EH (cell line): ENCODE data around the gene SLX9.

Source experiments
- DNase-seq: peaks from one replicate; pipeline ENCODE4 v3.0.0-alpha.2; 2015; ENCODE audit warnings: low read depth

Gene SLX9

DNA sequence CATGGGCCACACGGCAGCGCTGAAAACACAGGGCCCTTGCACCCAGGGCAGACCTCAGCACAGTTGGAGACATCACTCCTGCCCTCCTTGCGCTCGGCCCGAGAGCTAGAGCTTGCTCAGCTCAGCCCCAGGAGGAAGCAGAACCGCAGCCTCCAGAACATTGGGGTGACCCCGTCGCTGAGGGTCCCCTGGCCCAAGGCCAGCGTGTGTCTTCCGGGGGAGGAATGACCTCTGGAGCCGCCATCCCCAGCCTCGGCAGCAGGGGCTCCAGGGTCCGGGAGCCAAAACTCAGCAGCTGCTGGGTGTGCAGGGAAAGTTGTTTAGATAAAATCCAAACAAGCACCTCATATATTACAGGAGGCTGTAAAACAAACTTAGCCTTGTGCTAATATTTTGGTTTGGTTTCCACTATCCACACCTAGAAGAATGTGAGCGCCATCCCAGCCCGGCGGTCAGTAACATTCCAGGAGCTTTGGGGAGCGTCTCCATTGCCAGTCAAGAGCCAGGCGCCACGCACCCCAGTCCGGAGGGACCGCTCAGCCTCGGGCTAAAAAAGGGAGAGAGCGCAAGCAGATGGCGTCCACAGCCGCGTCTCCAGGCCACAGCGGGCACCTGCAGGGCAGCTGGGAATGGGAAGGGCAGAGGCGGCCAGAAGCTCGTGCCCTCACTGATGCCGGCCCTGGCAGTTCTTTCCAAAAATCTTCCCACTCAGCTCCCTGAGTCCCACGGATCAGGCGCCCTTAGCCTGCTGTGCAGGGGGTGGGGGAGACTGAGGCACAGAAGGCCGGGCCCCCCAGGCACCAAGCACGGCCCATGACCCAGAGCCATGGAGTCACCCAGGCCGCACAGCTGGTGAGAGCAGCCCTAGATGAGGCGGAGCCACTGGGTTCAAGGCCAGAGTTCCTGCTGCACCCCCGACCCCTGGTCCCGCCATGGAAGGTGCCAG, 52.0 kb downstream of the SLX9 start:
- DNase-seq, result peak; percentile 58

DNA sequence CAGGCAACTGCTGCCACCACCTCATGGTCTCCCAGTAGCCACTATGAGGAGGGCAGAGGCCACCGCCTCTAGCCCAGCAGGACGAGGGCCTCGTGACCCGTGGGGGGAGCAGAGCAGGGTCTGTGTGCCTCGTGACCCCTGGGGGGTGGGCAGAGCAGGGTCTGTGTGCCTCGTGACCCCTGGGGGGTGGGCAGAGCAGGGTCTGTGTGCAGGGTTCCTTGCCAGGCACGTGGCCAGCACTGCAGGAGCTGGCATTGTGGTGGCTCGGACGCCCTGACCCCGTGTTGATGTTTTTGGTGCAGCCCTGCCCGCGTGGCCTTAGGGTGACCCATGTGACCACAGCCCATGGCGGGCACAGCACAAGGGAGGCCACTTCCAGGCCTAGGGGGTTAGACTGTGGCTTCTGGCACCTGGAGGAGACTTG, 52.8 kb downstream of the SLX9 start:
- DNase-seq, result no peak

DNA sequence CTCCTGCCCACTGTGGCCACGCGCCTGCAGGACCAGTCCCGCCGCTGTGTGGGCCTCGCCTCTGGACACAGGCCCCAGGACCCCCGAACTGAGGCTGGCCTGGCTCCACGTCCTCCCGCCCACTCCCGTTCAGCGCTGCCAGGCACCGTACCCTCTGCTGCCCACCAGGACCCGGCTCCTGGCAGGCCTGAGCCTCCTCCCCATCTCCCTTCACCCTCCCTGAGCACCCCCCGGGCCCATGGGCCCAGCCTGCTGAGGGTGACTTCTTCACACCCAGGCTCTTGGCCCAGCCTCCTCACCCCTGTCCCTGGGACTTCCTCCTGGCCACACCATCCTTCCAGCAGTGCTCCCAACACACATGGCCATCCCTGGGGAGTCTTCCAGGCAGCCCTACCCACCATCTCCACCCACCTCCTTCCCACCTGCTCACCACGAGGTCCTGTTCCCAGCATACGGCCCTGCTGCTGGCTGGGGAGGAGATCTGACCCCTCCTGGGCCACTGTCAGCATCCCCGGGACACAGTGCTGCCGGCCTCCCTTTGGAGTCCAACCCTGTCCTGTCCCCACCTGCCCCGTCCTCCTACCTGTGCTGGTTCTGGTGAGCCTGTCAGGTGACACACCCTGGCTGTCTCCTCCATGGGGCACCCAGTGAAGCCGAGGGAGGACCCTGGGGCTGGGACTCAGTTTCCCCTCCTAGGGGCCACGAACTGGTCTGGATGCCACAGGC, 53.7 kb downstream of the SLX9 start:
- DNase-seq, result no peak

DNA sequence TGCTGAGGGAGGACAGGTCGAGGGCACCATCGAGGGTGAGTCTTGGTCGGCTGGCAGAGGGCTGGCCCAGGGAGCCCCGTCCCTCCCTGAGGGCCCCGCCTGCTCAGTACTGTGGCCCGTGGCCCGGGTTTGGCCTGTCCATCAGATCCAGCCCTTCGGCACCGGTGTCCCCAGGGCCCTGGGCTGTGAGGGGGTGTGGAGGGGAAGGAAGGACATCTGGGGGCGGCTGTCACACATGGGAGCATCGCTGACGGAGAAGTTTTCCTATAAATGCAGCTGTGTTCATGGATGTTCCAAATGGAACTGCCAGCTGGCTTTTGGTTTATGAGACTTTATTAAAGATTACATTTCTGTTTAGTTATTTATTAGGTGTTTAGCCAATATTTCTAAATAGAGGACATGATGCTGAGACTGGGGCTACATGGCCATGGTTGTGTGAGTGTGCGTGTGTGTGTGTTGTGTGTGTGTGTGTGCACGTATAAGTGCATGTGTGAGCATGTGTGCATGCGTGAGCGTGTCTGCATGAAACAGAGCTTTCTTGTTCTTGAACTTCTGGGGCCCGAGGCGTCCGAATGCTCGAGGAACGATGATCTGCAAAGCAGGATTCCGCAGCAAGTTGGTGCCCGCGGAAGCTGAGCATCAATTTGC, 54.3 kb downstream of the SLX9 start:
- no peak for DNase-seq

GRCh38 chr21:44994695-44995342, 55.0 kb downstream of the SLX9 start:
- DNase-seq, result no peak

DNA sequence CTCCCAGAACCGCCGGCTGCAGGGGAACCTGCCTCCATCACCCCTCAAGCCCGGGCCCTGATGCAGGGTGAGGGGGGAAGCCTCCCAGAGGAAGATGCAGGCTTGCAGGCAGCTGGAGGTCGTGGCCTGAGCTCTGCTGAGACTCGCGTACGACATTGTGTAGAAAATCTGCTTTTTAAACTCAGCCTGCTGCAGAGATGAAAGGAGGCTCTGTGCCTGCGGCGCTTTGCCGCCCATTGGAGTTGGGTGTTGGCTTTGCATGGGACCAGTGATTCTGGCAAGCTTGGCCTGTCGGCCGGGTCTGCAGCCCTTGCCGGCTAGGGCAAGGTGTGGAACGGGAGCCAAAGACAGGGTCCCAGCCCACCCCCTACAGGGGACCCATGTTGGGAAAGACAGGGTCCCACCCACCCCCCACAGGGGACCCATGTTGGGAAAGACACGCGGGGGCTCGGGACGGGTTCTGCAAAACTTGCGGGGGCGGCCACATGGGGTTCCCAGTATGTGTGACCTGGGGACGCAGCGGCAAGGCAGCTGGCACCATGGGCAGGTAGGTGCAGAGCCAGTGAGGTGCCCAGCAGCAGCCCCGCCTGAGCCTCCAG, 55.6 kb downstream of the SLX9 start:
- DNase-seq, result no peak

DNA sequence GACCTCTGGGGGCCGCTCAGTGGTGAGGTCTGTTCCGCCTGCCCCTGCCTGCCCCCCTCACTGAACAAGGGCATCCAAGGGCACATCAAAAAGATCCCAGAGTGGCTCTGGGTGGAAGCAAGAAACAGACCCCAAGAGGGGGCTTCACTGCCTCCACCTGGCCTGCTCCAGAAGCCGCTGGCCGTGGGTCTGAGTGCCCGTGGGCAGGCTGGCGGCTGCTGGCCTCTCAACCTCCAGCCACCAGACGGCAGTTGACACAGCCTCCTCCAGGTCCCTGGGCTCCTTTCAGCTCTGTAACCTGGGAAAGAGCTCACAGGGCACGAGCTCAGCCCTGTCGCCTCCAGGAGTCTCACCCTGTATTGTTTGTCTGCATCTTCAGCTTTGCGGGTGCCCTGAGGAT, 56.3 kb downstream of the SLX9 start:
- no peak for DNase-seq

GRCh38 chr21:44996501-44996921, 56.7 kb downstream of the SLX9 start:
- no peak for DNase-seq

DNA sequence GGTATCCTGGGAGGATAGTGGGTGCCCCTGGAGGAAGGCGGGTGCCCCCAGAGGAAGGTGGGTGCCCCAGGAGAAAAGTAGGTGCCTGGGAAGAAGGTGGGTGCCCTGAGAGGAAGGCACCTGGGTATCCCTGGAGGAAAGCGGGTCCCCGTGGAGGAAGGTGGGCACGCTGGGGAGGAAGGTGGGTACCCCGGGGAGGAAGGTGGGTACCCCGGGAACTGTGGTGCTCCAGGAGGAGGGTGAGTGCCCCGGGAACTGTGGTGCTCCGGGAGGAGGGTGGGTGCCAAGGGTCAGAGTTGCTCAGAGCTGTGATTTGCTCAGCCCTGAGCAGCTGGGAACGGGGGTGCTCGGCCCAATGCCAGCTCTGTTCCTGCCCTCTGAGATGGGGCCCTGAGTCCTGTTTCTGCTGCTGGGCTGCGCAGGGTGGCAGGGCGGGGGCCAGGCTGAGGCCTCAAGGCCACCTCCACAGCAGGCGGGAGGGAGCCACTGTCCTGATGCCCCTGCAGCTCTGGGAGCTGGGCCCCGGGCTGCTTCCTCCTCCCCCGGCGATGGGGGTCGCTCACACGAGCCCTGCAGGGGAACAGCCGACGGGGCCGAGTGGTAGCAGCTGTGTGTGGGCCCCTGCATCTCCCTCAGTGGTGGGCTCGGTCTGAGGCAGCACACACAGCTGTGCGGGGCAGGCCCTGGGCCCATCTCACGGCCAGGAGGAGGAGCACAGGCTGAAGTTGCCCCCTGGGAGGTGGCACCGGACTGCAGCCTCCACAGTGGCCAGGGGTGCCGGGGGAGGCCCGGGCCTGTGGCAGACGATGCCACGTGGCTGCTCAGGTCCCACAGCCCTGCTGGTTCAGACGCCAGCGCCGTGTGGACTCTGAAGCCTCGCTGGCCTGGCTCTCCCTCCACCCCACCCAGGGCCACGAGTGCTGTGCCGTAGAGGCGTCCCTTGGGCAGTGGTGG, 57.4 kb downstream of the SLX9 start:
- DNase-seq, result no peak

DNA sequence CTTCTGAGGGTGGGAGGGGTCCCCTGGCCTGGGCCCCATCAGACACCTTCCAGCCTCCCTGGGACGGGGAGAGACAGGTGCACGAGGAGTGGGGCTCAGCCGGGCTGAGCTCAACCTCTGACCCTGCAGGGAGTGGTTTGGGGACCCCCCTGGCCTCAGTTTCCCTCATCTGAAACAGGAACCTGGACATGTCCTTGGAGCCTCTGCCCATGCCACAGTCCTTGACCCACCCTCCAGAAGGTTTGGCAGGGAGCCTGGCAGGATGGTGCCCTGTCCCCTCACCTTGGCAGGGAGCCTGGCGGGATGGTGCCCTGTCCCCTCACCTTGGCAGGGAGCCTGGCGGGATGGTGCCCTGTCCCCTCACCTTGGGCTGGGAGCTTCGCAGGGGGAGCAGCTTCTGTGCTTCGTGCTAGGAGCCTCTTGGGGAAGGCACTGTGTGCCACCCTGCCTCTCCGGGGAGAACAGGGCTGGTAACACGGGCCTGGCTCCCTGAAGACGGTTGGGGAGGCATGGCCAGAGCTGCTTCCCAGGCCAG, 58.3 kb downstream of the SLX9 start:
- no peak for DNase-seq

DNA sequence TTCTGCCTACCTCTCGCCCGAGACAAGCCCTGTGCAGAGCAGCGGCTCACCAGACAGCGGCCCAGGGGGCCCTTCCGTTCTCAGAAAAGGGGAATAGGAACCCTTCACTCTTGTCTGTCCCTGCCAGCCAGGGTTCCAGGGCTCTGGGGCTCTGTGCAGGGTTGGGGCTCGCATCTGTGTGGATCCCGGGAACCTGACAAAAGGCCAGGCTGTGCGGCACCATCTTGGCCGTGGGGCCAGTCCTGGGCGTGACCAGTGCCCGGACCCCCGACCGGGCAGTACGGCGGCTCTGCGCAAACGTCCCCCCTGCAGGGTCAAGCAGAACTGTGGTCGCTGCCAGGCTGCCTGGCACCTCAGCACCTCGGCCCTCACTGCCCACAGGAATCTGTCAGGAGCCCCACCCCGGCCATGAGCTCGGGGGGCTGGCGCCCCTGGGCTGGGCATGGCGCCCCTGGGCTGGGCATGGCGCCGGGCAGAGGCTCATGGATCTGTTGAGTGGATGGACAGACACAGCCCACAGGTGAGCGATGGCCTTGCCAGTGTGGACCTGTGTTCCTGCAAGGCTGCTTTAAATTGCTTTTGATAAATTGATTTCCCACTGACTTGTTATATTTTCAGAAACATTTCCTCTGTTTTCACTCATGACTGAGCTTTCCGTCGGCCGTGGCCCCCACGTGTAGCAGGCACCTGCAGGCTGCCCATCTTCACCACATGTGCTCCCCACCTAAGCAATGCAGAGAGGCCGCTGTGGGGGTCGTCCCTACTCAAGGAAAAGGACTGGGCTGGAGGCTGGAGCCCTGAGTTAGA, 59.0 kb downstream of the SLX9 start:
- no peak for DNase-seq

DNA sequence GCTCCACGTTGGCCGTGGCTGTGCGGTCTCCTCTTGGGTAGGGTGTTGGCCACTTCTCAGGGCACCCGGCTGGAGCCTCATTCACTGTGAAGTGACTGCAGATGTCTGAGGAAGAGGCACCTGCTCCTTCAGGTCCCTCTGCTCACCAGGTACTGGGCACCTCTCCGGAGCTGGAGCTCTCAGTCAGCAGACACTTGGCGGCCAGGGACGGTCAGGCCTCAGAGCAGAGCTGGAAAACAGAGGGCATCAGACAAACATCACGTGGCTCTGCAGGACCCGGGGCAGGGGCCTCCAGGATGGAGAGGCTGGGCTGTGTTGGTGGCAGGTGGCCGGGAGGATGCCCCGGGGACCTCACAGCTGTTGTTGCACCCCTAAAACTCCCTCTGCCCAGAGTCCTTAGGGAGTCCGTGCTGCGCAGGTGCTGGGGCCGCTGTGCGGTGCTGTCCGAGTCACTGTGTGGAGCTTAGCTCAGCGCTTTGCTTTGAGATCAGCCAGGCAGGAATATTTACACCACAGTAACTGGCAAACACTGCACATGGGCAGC, 59.7 kb downstream of the SLX9 start:
- no peak for DNase-seq

GRCh38 chr21:44999972-45000636, 60.3 kb downstream of the SLX9 start:
- no peak for DNase-seq

DNA sequence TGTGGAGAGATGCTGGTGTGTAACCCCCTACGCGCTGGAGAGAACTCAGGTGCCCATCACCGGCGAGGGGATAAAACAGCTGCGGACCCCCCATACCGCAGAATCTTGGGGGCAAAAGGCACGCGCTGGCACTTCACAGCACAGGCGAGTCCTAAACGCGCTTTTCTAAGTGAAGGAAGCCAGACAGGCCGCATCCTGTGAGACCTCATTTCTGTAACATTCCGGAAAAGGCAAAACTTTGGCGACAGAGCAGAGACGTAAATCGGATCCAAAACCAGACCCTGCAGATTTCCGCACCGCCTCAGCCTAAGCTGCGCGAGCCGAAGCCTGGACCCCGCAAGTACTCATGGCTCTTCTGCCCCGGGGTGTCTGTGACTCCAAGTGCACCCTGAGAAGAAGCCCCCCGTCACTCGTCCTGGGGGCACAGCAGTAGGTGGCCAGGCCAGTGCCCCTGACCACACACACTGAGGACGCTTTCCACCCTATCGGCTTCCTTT, 60.9 kb downstream of the SLX9 start:
- no peak for DNase-seq

DNA sequence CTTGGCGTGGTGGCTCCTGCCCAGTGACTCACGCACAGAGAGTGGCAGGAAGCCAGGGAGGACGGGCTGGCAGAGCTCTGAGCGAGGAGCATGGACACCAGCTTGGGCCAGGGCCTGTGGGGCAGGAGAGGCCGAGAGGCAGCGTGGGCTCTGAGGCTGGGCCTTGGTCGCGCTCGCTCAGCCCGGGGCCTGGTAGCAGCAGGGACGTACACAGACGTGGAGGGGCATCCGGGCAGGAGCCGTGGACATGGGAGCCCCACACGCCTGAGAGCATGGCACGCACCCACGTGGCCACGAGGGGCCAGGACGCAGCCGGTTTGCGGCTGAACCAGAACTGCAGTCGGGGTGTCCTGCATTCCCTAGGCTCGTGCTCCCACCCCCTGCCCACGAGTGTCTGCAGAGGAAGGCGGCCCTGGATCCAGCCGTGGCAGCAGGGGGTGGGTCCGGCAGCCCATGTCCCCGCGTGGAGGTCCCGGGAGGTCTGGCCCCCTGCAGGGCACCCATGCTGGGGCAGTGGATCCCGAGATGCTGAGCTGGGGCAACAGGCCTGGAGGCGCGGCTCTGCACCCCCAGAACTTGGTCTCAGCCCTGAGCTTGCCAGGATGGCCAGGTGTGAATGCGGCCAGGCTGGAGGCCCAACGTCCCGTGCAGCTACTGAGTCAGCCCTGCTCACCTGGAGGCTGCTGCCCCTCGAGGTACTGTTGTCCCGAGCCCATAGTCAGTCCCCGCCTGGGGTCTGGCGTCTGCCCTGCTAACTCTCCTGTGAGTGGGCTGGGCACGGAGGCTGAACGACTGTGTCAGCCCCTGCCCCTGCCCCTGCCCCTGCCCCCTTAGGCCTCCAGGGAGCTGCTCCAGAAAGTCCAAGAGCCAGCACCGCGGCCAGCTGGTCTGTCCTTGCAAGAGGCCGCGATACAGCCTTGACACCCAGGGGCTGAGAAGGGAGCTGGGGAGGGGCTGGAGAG, 61.6 kb downstream of the SLX9 start:
- DNase-seq, result peak; percentile 82

- DNase-seq, result no peak
Measured at GRCh38 chr21:45002381-45003204, 62.8 kb downstream of the SLX9 start.
